ENCODE results near the gene VWA3A.
A peak's percentile ranks its signal among the peaks of the same experiment; 100 is the strongest.
"Not testable (repeated sequence)": the region's sequence is repeated elsewhere in the genome, so short reads cannot be mapped to it uniquely, and the experiment has no call there.

VWA3A gene

GRCh38 chr16:22188267-22188594 lies 95.9 kb downstream of the VWA3A start:
- DNase-seq: no peak

- DNase-seq: peak; percentile 85
Observed at GRCh38 chr16:22188595-22189442, 96.5 kb downstream of the VWA3A start.

GRCh38 chr16:22189473-22190080 lies 97.2 kb downstream of the VWA3A start:
- DNase-seq: no peak

GRCh38 chr16:22190081-22190775 lies 97.9 kb downstream of the VWA3A start:
- peak; percentile 99 for DNase-seq

GRCh38 chr16:22190776-22191531 lies 98.6 kb downstream of the VWA3A start:
- peak; percentile 98 for DNase-seq

- peak; percentile 77 for DNase-seq
Observed at GRCh38 chr16:22191532-22192260, 99.4 kb downstream of the VWA3A start.

GRCh38 chr16:22192261-22193062 lies 100.1 kb downstream of the VWA3A start:
- peak; percentile 93 for DNase-seq

- no peak for DNase-seq
Observed at GRCh38 chr16:22193063-22193411, 100.7 kb downstream of the VWA3A start.

- no peak for DNase-seq
Observed at GRCh38 chr16:22194707-22195444, 102.5 kb downstream of the VWA3A start.

GRCh38 chr16:22195445-22195694 lies 103.0 kb downstream of the VWA3A start:
- DNase-seq: no peak

- DNase-seq: peak; percentile 91
Observed at GRCh38 chr16:22195695-22196558, 103.6 kb downstream of the VWA3A start.

- not testable (repeated sequence) for DNase-seq
Observed at GRCh38 chr16:22196559-22197168, 104.3 kb downstream of the VWA3A start.

- DNase-seq: no peak
Observed at GRCh38 chr16:22198547-22199293, 106.4 kb downstream of the VWA3A start.

GRCh38 chr16:22202261-22202637 lies 109.9 kb downstream of the VWA3A start:
- DNase-seq: no peak

GRCh38 chr16:22203091-22203490 lies 110.8 kb downstream of the VWA3A start:
- DNase-seq: no peak

GRCh38 chr16:22204091-22204655 lies 111.8 kb downstream of the VWA3A start:
- no peak for DNase-seq

GRCh38 chr16:22205577-22206012 lies 113.3 kb downstream of the VWA3A start:
- DNase-seq: no peak

GRCh38 chr16:22206013-22206841 lies 113.9 kb downstream of the VWA3A start, which contains the start of gene EEF2K:
Gene EEF2K, plus strand, starts transcription at chr16:22206278. Its CDS starts 19,452 bp downstream, at chr16:22225730.
- peak; percentile 96 for DNase-seq

Measured in hematopoietic multipotent progenitor cell treated with erythropoietin and hydrocortisone succinate and interleukin-3 and kit ligand, for 8 days (in vitro differentiated cells).